ENCODE results near the gene PRG2. TPM values are rescaled to one million over a fixed set of nuclear protein-coding genes. Genes with fewer than 3 reads are reported as not detected.

PRG2 gene
- total RNA-seq, 1 experiment from 2014 or later, result not detected

DNA sequence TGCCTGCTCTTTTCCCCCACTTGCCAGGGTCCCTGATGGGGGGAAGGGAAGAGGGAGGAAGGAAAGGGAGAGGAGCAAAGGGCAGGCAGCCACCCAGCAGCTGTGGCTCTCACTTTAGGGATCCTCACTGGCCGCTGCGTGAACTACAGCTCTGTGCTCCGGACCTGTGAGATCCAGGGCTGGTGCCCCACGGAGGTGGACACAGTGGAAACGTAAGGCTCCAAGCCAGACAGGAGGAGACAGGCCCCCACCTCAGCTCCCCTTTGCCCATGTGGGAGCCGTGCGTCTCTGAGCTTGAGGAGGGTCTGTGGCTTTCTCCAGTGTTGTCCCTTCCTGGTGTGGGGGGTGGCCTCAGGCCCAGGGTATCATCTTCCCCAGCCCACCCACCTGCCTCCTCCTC lies 42.4 kb downstream of the PRG2 start:
- Histone ChIP-seq H3K27me3 (ENCODE audit: low read length) (no peaks in the 10 kb centered on the region), H3K4me1 (ENCODE audit: insufficient read depth, low read length) (no peaks in the 10 kb centered on the region), H3K9me2 (replicated peaks; ENCODE audit: low read length) (no peaks in the 10 kb centered on the region), H3K9me3 (ENCODE audit: low read length) (peaks cover 9% of the 10 kb centered on the region; the same call in 1 of the 2 replicates), H3K27ac (ENCODE audit: low read length) (no peak overlapping the region), H3K79me2 (ENCODE audit: low read length) (no peaks in the 10 kb centered on the region), H3K9ac (ENCODE audit: low read length) (no peak overlapping the region), H3F3A (ENCODE audit: low read length, unreplicated experiment) (no peaks in the 10 kb centered on the region), H3K4me2 (ENCODE audit: low read length) (no peak overlapping the region), H3K4me3 (ENCODE audit: low read length) (no peak overlapping the region), H3K36me3 (ENCODE audit: low read depth, low read length) (no peaks in the 10 kb centered on the region; the same call in 1 of the 2 replicates), H4K20me1 (ENCODE audit: low read length) (no peaks in the 10 kb centered on the region), H2AFZ (ENCODE audit: low read length) (no peak overlapping the region)
- ChIA-PET POLR2A (ENCODE audit: unreplicated experiment) (no interaction called here), CTCF (interaction anchor here (0.7 kb wide), 1 partner anchor 179 kb away, joined by 3 read pairs; no protein-coding TSS in a partner anchor)
- ATAC-seq (no peak), DNase-seq (no peak)
- intact Hi-C loops (cut with micrococcal nuclease), result loop anchor here (5.0 to 10.0 kb wide), 2 partner anchors 137 to 231 kb away; no protein-coding TSS in a partner anchor
- no TSS peak for BruUV-seq (replicated peaks)
- TF ChIP-seq, protein P1, sequence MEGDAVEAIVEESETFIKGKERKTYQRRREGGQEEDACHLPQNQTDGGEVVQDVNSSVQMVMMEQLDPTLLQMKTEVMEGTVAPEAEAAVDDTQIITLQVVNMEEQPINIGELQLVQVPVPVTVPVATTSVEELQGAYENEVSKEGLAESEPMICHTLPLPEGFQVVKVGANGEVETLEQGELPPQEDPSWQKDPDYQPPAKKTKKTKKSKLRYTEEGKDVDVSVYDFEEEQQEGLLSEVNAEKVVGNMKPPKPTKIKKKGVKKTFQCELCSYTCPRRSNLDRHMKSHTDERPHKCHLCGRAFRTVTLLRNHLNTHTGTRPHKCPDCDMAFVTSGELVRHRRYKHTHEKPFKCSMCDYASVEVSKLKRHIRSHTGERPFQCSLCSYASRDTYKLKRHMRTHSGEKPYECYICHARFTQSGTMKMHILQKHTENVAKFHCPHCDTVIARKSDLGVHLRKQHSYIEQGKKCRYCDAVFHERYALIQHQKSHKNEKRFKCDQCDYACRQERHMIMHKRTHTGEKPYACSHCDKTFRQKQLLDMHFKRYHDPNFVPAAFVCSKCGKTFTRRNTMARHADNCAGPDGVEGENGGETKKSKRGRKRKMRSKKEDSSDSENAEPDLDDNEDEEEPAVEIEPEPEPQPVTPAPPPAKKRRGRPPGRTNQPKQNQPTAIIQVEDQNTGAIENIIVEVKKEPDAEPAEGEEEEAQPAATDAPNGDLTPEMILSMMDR (conservative IDR thresholded peaks at IDR 0.05; ENCODE audit: low read depth, low read length), result no peak

DNA sequence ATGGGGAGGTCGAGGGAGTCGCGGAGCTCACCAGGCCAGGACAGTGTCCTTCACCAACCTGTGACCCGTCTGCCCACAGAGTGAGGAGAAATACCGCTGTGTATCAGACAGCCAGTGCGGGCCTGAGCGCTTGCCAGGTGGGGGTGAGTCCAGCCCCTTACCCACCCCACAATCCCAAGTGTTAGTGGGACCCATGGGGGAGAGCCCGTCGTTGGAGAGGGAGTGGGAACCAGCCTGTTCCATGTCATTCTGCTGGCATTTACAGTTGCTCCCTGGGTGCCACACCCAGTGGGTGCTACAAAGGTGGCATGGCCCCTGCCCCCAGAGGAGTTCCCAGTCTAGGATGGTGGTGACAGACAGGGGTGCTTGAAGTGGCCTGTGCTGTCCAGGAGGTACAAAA lies 43.1 kb downstream of the PRG2 start:
- intact Hi-C loops (cut with micrococcal nuclease), result loop anchor here (5.0 to 10.0 kb wide), 2 partner anchors 137 to 230 kb away; no protein-coding TSS in a partner anchor
- no peaks in the 10 kb centered on the region for H3K27me3 ChIP-seq (ENCODE audit: low read length)
- ATAC-seq (no peak), DNase-seq (no peak)
- H3K9me2 ChIP-seq (replicated peaks; ENCODE audit: low read length), result no peaks in the 10 kb centered on the region
- H3K27ac ChIP-seq (ENCODE audit: low read length), result no peak overlapping the region
- H2AFZ ChIP-seq (ENCODE audit: low read length), result no peak overlapping the region
- ChIA-PET CTCF (no interaction called here), POLR2A (ENCODE audit: unreplicated experiment) (no interaction called here)
- H3K36me3 ChIP-seq (ENCODE audit: low read depth, low read length), result no peaks in the 10 kb centered on the region; the same call in 1 of the 2 replicates
- H3F3A ChIP-seq (ENCODE audit: low read length, unreplicated experiment), result no peaks in the 10 kb centered on the region
- H3K4me2 ChIP-seq (ENCODE audit: low read length), result no peak overlapping the region
- no peak overlapping the region for H3K4me3 ChIP-seq (ENCODE audit: low read length)
- H3K79me2 ChIP-seq (ENCODE audit: low read length), result no peaks in the 10 kb centered on the region
- H3K4me1 ChIP-seq (ENCODE audit: insufficient read depth, low read length), result no peaks in the 10 kb centered on the region
- H4K20me1 ChIP-seq (ENCODE audit: low read length), result no peaks in the 10 kb centered on the region
- no peak overlapping the region for H3K9ac ChIP-seq (ENCODE audit: low read length)
- no TSS peak for BruUV-seq (replicated peaks)
- TF ChIP-seq EZH2 (IDR thresholded peaks at IDR 0.05; ENCODE audit: low read length, unreplicated experiment) (no peak), EZH2phosphoT487 (IDR thresholded peaks at IDR 0.05; ENCODE audit: borderline replicate concordance, low read length) (no peak)
- TF ChIP-seq, protein P1 (conservative IDR thresholded peaks at IDR 0.05; ENCODE audit: low read depth, low read length), result no peak
- H3K9me3 ChIP-seq (ENCODE audit: low read length), result peaks cover 9% of the 10 kb centered on the region; the same call in 1 of the 2 replicates

DNA sequence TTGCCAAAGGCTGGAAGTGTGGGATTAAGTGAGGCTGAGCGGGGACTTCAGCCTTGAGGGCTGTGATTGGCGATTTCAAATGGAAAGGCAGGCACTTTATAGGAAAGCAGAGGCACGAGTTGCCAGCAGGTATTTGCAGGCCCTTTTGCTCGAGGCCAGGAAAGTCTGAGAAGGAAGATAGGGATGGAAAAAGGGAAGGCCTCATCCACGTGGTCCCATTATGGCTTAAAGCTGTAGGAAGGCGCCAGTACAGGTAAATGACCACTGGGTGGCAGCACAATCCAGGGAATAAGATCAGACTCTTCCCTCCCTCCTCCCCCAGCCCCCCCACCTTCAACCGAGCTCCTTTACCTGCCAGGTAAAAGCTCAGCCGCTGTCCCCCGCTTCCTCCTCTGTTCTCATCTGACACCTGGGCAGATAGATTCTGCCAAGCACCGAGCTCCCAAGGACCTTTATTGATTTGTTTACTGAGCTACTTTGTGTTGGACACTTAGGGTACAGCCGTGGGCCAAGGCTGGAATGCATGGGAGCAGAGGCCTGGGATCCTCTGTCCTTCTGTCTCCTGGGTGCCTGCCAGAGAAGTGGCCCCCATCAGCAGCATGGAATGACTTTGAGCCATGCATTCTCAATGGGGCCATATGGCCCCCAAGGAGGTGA lies 44.8 kb downstream of the PRG2 start:
- Histone ChIP-seq H3K27ac (ENCODE audit: low read length) (no peak overlapping the region), H3K27me3 (ENCODE audit: low read length) (no peaks in the 10 kb centered on the region), H3K9ac (ENCODE audit: low read length) (peak overlapping the region; percentile 30), H2AFZ (ENCODE audit: low read length) (peak overlapping the region; percentile 88), H3F3A (ENCODE audit: low read length, unreplicated experiment) (no peaks in the 10 kb centered on the region), H3K9me3 (ENCODE audit: low read length) (no peaks in the 10 kb centered on the region), H3K79me2 (ENCODE audit: low read length) (no peaks in the 10 kb centered on the region), H3K36me3 (ENCODE audit: low read depth, low read length) (no peaks in the 10 kb centered on the region), H3K9me2 (replicated peaks; ENCODE audit: low read length) (no peaks in the 10 kb centered on the region), H3K4me2 (ENCODE audit: low read length) (no peak overlapping the region), H3K4me1 (ENCODE audit: insufficient read depth, low read length) (no peaks in the 10 kb centered on the region), H4K20me1 (ENCODE audit: low read length) (no peaks in the 10 kb centered on the region), H3K4me3 (ENCODE audit: low read length) (no peak overlapping the region)
- peak; percentile 94 for DNase-seq
- intact Hi-C loops (cut with micrococcal nuclease), result loop anchor here (1.0 to 10.0 kb wide), 6 partner anchors 112 to 295 kb away; no protein-coding TSS in a partner anchor
- peak; percentile 81 for ATAC-seq
- CTCF ChIA-PET, result interaction anchor here (0.5 to 1.2 kb wide), 18 partner anchors 20 to 299 kb away, joined by 3 to 21 read pairs (median 4); partner anchors contain the start of gene UBE2L6
- TF ChIP-seq EZH2 (IDR thresholded peaks at IDR 0.05; ENCODE audit: low read length, unreplicated experiment) (no peak), EZH2phosphoT487 (IDR thresholded peaks at IDR 0.05; ENCODE audit: borderline replicate concordance, low read length) (no peak)
- TF ChIP-seq, protein P1 (conservative IDR thresholded peaks at IDR 0.05; ENCODE audit: low read depth, low read length), result peak; percentile 79
- POLR2A ChIA-PET (ENCODE audit: unreplicated experiment), result interaction anchor here (0.5 to 0.6 kb wide), 3 partner anchors 99 to 148 kb away, joined by 3 to 7 read pairs (median 4); no protein-coding TSS in a partner anchor
- BruUV-seq (replicated peaks), result no TSS peak
